IPS-15b (cell line): Measurements from ENCODE around the gene KIFAP3.
"Not testable (repeated sequence)": the region's sequence is repeated elsewhere in the genome, so short reads cannot be mapped to it uniquely, and the experiment has no call there.

Experiments used
- H3K27me3 ChIP-seq: one replicate; pipeline ENCODE4 v1.6.1; 2013; ENCODE audit warnings: low read length; ENCODE audit not compliant: control insufficient read depth, insufficient read depth
- H3K36me3 ChIP-seq: one replicate; pipeline ENCODE4 v1.6.1; 2013; ENCODE audit warnings: low read length; ENCODE audit not compliant: control insufficient read depth, insufficient read depth
- H3K4me1 ChIP-seq: one replicate; pipeline ENCODE4 v1.6.1; 2013; ENCODE audit warnings: mild to moderate bottlenecking, low read length; ENCODE audit not compliant: control insufficient read depth, insufficient read depth
- H3K4me3 ChIP-seq: one replicate; pipeline ENCODE4 v1.5.1; 2013; ENCODE audit warnings: low read depth, low read length
- H3K9ac ChIP-seq: one replicate; pipeline ENCODE4 v1.6.1; 2013; ENCODE audit warnings: low read depth, mild to moderate bottlenecking, low read length
- H3K9me3 ChIP-seq: one replicate; pipeline ENCODE4 v1.6.1; 2013; ENCODE audit warnings: mild to moderate bottlenecking, low read length; ENCODE audit not compliant: control insufficient read depth, insufficient read depth

The KIFAP3 gene

GRCh38 chr1:170074250-170075157, at the start of gene KIFAP3:
KIFAP3 (minus strand) TSS chr1:170074695; CDS start chr1:170074467, 228 bp downstream.
- H3K9ac ChIP-seq = peak within 1 kb of the TSS; percentile 48
- H3K9me3 ChIP-seq = no peaks in the 10 kb centered on the region
- no peaks in the 10 kb centered on the region for H3K4me1 ChIP-seq
- no peaks in the 10 kb centered on the region for H3K36me3 ChIP-seq
- H3K4me3 ChIP-seq = peak within 1 kb of the TSS; percentile 86
- H3K27me3 ChIP-seq = no peaks in the 10 kb centered on the region

DNA sequence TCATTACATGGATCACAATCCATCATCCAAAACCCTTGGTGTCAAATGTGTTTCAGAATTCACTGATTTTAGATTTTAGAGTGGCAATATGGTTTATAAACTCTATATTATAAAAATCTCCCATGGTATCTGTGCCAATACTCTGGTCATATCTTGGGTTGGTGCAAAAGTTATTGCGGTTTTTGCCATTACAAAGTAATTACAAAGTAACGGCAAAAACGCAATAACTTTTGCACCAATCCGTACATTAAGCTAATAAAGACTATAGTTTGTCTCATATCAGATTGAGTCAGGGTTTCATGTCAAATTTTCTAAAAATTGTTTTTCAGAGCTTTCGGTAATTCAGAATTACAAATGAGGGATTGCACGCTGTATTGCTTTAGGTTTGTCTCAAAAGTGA, 47.9 kb upstream of the KIFAP3 start:
- Histone ChIP-seq H3K9me3 (no peaks in the 10 kb centered on the region), H3K36me3 (no peaks in the 10 kb centered on the region), H3K4me1 (peaks cover 5% of the 10 kb centered on the region), H3K9ac (no peak overlapping the region), H3K27me3 (no peaks in the 10 kb centered on the region), H3K4me3 (no peak overlapping the region)

DNA sequence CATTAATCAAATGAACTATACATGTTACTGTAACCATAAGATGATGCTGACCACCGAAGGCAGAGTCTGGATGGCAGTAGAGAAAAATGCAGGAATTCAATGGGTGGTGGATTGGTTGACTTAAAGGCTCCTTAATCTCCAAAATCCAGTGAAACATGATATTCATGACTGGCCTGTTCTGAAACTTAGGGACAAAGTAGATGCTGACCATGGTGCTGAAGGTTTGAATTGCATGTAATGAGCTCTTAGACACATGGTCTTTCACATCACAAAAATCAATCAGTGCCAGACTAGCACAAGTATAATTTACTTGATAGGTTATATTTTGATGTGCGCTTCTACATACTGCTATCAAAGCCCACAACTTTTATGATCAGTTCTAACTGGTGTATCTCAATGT, 40.4 kb upstream of the KIFAP3 start:
- no peaks in the 10 kb centered on the region for H3K4me1 ChIP-seq
- H3K27me3 ChIP-seq = no peaks in the 10 kb centered on the region
- no peak overlapping the region for H3K4me3 ChIP-seq
- H3K36me3 ChIP-seq = no peaks in the 10 kb centered on the region
- H3K9me3 ChIP-seq = peaks cover 4% of the 10 kb centered on the region
- H3K9ac ChIP-seq = no peak overlapping the region

- not testable (repeated sequence) for H3K27me3 ChIP-seq, H3K9me3 ChIP-seq, H3K4me3 ChIP-seq, H3K36me3 ChIP-seq, H3K9ac ChIP-seq, H3K4me1 ChIP-seq
Observed at GRCh38 chr1:170113140-170113539, 38.6 kb upstream of the KIFAP3 start.

GRCh38 chr1:170097449-170097948, 23.0 kb upstream of the KIFAP3 start:
- Histone ChIP-seq H3K36me3 (no peaks in the 10 kb centered on the region), H3K4me1 (no peaks in the 10 kb centered on the region), H3K9me3 (no peaks in the 10 kb centered on the region), H3K4me3 (no peak overlapping the region), H3K9ac (no peak overlapping the region), H3K27me3 (no peaks in the 10 kb centered on the region)

DNA sequence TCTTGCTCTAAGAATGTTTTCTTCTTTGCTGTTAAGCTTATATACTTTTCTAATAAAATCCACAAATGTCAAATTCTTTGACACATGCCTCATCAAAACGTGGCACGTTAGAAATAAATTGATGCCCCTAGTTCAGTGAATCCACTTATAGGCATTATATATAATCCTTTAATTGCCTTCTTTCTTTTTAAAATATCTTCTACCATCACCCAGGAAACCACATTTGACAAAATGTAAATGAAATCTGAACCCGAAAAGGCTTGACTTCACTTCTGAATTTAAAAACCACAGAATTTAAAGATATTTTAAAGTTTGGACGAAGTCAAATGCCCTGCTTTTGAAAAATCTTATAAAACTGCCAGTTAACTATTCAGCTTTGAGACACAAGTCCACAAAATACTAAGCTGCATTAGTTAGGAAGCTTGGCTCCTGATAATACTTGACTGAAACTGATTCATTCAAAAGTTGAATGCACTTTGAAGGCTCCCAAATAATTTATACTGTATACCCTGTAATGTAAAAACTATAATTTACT, 22.4 kb upstream of the KIFAP3 start:
- Histone ChIP-seq H3K9ac (no peak overlapping the region), H3K9me3 (no peaks in the 10 kb centered on the region), H3K36me3 (no peaks in the 10 kb centered on the region), H3K4me1 (no peaks in the 10 kb centered on the region), H3K4me3 (no peak overlapping the region), H3K27me3 (no peaks in the 10 kb centered on the region)

GRCh38 chr1:170095976-170096748, 21.7 kb upstream of the KIFAP3 start:
- Histone ChIP-seq H3K27me3 (no peaks in the 10 kb centered on the region), H3K9ac (no peak overlapping the region), H3K9me3 (no peaks in the 10 kb centered on the region), H3K4me1 (no peaks in the 10 kb centered on the region), H3K4me3 (no peak overlapping the region), H3K36me3 (no peaks in the 10 kb centered on the region)

DNA sequence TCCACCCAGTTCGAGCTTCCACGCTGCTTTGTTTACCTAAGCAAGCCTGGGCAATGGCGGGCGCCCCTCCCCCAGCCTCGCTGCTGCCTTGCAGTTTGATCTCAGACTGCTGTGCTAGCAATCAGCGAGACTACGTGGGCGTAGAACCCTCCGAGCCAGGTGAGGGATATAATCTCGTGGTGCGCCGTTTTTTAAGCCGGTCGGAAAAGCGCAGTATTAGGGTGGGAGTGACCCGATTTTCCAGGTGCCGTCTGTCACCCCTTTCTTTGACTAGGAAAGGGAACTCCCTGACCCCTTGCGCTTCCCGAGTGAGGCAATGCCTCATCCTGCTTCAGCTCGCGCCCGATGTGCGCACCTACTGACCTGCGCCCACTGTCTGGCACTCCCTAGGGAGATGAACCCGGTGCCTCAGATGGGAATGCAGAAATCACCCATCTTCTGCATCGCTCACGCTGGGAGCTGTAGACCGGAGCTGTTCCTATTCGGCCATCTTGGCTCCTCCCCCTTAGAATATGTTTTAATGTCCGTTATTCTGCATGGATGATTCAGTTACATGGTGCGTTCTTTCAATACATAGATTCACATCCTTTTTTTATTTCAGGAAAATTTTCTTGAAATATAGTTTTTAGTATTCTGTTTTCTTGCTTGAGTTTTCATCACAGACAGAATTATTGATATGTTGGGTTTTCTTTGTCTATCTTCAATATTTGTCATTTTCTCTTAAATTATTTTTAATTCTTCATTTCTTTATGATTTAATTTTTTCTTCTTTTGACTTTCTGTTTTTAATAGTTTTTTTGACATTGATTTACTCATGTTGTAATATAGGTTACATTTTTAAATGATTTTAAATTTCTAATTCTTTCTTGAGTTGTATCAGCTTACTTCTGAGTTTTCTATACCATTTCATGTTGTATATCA, 20.5 kb upstream of the KIFAP3 start:
- H3K4me1 ChIP-seq, H3K9ac ChIP-seq, H3K4me3 ChIP-seq, H3K9me3 ChIP-seq, H3K27me3 ChIP-seq, H3K36me3 ChIP-seq: not testable (repeated sequence)

GRCh38 chr1:170086399-170087032, 12.0 kb upstream of the KIFAP3 start:
- H3K9ac ChIP-seq = no peak overlapping the region
- H3K9me3 ChIP-seq = no peaks in the 10 kb centered on the region
- no peaks in the 10 kb centered on the region for H3K27me3 ChIP-seq
- no peaks in the 10 kb centered on the region for H3K36me3 ChIP-seq
- H3K4me3 ChIP-seq = no peak overlapping the region
- H3K4me1 ChIP-seq = no peaks in the 10 kb centered on the region

GRCh38 chr1:170085091-170085490, 10.6 kb upstream of the KIFAP3 start:
- Histone ChIP-seq H3K4me1 (no peaks in the 10 kb centered on the region), H3K9me3 (no peaks in the 10 kb centered on the region), H3K36me3 (no peaks in the 10 kb centered on the region), H3K27me3 (no peaks in the 10 kb centered on the region), H3K4me3 (no peak overlapping the region), H3K9ac (no peak overlapping the region)
